Amniotic epithelial cell (primary cell): Measurements from ENCODE around the gene WNT9A.
"Not testable (repeated sequence)": the region's sequence is repeated elsewhere in the genome, so short reads cannot be mapped to it uniquely, and the experiment has no call there.

Source experiments
- DNase-seq: peaks from one replicate; pipeline ENCODE4 v3.0.0-alpha.2; 2010; ENCODE audit warnings: low read depth

The WNT9A gene

GRCh38 chr1:227910511-227911153 lies 37.1 kb downstream of the WNT9A start:
- DNase-seq = no peak

- DNase-seq = not testable (repeated sequence)
Observed at GRCh38 chr1:227909923-227910328, 37.8 kb downstream of the WNT9A start.

- DNase-seq = no peak
Observed at GRCh38 chr1:227909188-227909587, 38.5 kb downstream of the WNT9A start.

GRCh38 chr1:227908359-227908758 lies 39.4 kb downstream of the WNT9A start:
- no peak for DNase-seq

GRCh38 chr1:227907439-227908015 lies 40.2 kb downstream of the WNT9A start:
- no peak for DNase-seq

GRCh38 chr1:227906550-227907071 lies 41.1 kb downstream of the WNT9A start:
- DNase-seq = no peak

- DNase-seq = no peak
Observed at GRCh38 chr1:227905573-227906487, 41.9 kb downstream of the WNT9A start.

GRCh38 chr1:227904541-227905335 lies 43.0 kb downstream of the WNT9A start:
- DNase-seq = no peak

GRCh38 chr1:227903614-227904501 lies 43.9 kb downstream of the WNT9A start:
- DNase-seq = no peak

GRCh38 chr1:227903061-227903521 lies 44.6 kb downstream of the WNT9A start:
- DNase-seq = no peak

- DNase-seq = no peak
Observed at GRCh38 chr1:227902641-227902990, 45.1 kb downstream of the WNT9A start.

GRCh38 chr1:227901906-227902640 lies 45.7 kb downstream of the WNT9A start:
- DNase-seq = no peak

- DNase-seq = no peak
Observed at GRCh38 chr1:227901239-227901905, 46.4 kb downstream of the WNT9A start.

- DNase-seq = no peak
Observed at GRCh38 chr1:227900571-227901051, 47.1 kb downstream of the WNT9A start.

GRCh38 chr1:227899820-227900449 lies 47.8 kb downstream of the WNT9A start:
- DNase-seq = no peak

- no peak for DNase-seq
Observed at GRCh38 chr1:227899141-227899819, 48.5 kb downstream of the WNT9A start.

GRCh38 chr1:227898502-227899140 lies 49.1 kb downstream of the WNT9A start:
- no peak for DNase-seq
